Testis (tissue), 3 donors: ENCODE data around the gene GALNT17. TPM values are rescaled to one million over a fixed set of nuclear protein-coding genes. Genes with fewer than 3 reads are reported as not detected.
"Not testable (repeated sequence)": the region's sequence is repeated elsewhere in the genome, so short reads cannot be mapped to it uniquely, and the experiment has no call there.

Experiments
- DNase-seq: peaks from one replicate; pipeline ENCODE4 v3.0.0-alpha.2; 2019
- H3K27ac ChIP-seq, 2 donors: fragments of 200-600 bp; sonication (generic); one replicate each; pipeline ENCODE4 v1.5.1; 2019
- H3K27me3 ChIP-seq: fragments of 200-600 bp; sonication (generic); one replicate; pipeline ENCODE4 v1.5.1; 2019
- H3K36me3 ChIP-seq: fragments of 200-600 bp; sonication (generic); one replicate; pipeline ENCODE4 v1.5.1; 2017; ENCODE audit warnings: low read depth; ENCODE audit errors: missing control alignments
- H3K4me1 ChIP-seq: fragments of 200-600 bp; sonication (generic); one replicate; pipeline ENCODE4 v1.5.1; 2019
- H3K4me3 ChIP-seq, 2 donors: fragments of 200-600 bp; sonication (generic); one replicate each; pipeline ENCODE4 v1.5.1; 2017 to 2019
- H3K9me3 ChIP-seq: fragments of 200-600 bp; sonication (generic); one replicate; pipeline ENCODE4 v1.5.1; 2017
- POLR2A ChIP-seq: fragments of 450-650 bp; IDR thresholded peaks from one replicate; pipeline ENCODE4 v1.6.1; 2017; ENCODE audit warnings: antibody characterized with exemption, mild to moderate bottlenecking, moderate library complexity
- WGBS, 2 donors: methylation state at CpG; one replicate each; pipeline ENCODE4 v1.1.5; 2018; 5-methylcytosine and 5-hydroxymethylcytosine counted together
- intact Hi-C: fragments of 100-400 bp; cut with DNase I; formaldehyde crosslinking; loops from one replicate; pipeline ENCODE4 v1.15.1; 2023; ENCODE audit warnings: low total_unique reads
- polyA plus RNA-seq: library from polyadenylated mRNA; stranded (reverse); fragments of 350-450 nt; fragmentation: Illumina TruSeq; extraction: RNeasy Lipid Tissue Mini Kit (QIAGEN cat#74804); gene quantifications from one replicate; pipeline ENCODE4 v1.2.3, GENCODE V29; 2014; ENCODE audit warnings: low read depth, low replicate concordance; ENCODE audit not compliant: insufficient read depth
- total RNA-seq, 2 donors: library from RNA; depleted of rRNA; stranded (reverse); fragments of >200 nt; gene quantifications; one replicate each; pipeline ENCODE4 v1.2.3, GENCODE V29; 2016
- TF ChIP-seq, protein P1 (sequence below), 3 experiments: fragments of 450-650 bp in 2 of 3; fragments of 200-600 bp in 1 of 3; sonication (generic) in 1 of 3; IDR thresholded peaks; one replicate each; pipeline ENCODE4 v1.5.1; 2016 to 2019; ENCODE audit warnings: antibody characterized with exemption in 3 of 3, mild to moderate bottlenecking in 2 of 3, moderate library complexity in 1 of 3

The GALNT17 gene
- total and polyA plus RNA-seq, 3 donors from 2014 or later, result 10.9 to 39.1 (median 29.4) TPM

DNA sequence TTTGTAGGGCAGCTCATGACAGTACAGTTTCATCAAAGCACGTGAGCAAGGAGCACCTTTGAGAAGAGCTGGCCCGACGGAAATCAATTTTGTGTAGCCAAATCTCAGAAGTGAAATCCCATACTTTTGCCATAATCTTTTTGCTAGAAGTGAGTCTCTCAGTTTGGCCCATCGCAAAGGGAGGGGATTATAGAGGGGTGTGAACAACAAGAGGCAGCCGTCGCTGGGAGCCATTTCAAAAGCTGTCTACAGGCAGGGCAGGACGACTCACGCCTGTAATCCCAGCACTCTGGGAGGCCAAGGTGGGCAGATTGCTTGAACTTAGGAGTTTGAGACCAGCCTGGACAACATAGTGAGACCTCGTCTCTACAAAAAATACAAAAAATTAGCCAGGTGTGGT is 599.8 kb downstream of the GALNT17 start:
- TF ChIP-seq, protein P1, sequence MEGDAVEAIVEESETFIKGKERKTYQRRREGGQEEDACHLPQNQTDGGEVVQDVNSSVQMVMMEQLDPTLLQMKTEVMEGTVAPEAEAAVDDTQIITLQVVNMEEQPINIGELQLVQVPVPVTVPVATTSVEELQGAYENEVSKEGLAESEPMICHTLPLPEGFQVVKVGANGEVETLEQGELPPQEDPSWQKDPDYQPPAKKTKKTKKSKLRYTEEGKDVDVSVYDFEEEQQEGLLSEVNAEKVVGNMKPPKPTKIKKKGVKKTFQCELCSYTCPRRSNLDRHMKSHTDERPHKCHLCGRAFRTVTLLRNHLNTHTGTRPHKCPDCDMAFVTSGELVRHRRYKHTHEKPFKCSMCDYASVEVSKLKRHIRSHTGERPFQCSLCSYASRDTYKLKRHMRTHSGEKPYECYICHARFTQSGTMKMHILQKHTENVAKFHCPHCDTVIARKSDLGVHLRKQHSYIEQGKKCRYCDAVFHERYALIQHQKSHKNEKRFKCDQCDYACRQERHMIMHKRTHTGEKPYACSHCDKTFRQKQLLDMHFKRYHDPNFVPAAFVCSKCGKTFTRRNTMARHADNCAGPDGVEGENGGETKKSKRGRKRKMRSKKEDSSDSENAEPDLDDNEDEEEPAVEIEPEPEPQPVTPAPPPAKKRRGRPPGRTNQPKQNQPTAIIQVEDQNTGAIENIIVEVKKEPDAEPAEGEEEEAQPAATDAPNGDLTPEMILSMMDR (IDR thresholded peaks at IDR 0.05), result no peak
- TF ChIP-seq POLR2A, result no peak
- no peaks in the 10 kb centered on the region for H3K4me1 ChIP-seq
- no peak overlapping the region for H3K27ac ChIP-seq
- H3K27me3 ChIP-seq, result no peaks in the 10 kb centered on the region
- no peaks in the 10 kb centered on the region for H3K9me3 ChIP-seq
- WGBS, 2 donors, result 92% methylated on average over 9 of the region's 9 CpGs
- H3K4me3 ChIP-seq, result no peak overlapping the region
- no peak for DNase-seq
- intact Hi-C loops, result loop anchor here (10.0 kb wide), 1 partner anchor 877 kb away; no protein-coding TSS in a partner anchor
- no peaks in the 10 kb centered on the region for H3K36me3 ChIP-seq

DNA sequence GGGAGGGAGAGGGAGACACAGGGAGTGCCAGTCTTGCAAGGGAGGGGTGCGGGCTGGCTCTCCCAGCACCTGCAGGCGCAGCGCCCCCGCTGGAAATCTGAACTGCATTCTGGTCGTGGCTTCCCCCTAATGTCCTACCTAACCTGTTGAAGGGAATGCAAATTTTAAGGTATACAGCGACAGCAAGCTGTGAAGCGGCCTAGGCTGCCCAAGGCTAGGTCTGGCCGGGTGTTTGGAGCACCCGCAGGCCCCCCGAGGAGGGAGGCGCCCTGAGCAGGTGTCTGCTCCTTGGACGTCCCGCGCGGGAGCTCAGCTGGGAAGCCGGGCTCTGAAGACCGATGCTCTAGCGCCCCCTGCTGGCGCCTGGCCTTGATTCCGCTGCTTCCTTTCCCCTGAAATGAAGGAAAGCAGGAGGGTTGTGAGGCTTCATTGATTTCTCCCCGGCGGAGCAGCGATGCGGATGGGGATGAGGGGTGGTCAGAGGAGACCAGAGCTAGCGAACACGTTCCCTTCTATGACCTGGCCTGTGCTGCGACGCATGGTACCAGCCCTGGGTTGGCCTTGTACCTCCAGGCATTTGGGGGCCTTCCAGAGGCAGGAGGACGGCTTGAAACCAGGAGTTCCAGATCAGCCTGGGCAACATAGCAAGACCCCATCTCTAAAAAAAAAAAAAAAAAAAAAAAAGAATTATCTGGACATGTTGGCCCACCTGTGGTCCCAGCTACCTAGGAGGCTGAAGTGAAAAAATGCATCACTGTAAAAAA is 601.3 kb downstream of the GALNT17 start:
- peak; percentile 95 for DNase-seq
- intact Hi-C loops, result loop anchor here (10.0 kb wide), 1 partner anchor 878 kb away; no protein-coding TSS in a partner anchor
- H3K27me3 ChIP-seq, result no peaks in the 10 kb centered on the region
- peak overlapping the region; percentile 15 to 24 for H3K4me3 ChIP-seq
- no peak for TF ChIP-seq POLR2A
- TF ChIP-seq, protein P1 (IDR thresholded peaks at IDR 0.05), result peak; percentile 93 to 97 (median 95)
- H3K9me3 ChIP-seq, result no peaks in the 10 kb centered on the region
- H3K4me1 ChIP-seq, result no peaks in the 10 kb centered on the region
- 3% methylated on average over 26 to 29 of the region's 29 CpGs for WGBS, 2 donors
- H3K36me3 ChIP-seq, result no peaks in the 10 kb centered on the region
- H3K27ac ChIP-seq, result no peak overlapping the region

DNA sequence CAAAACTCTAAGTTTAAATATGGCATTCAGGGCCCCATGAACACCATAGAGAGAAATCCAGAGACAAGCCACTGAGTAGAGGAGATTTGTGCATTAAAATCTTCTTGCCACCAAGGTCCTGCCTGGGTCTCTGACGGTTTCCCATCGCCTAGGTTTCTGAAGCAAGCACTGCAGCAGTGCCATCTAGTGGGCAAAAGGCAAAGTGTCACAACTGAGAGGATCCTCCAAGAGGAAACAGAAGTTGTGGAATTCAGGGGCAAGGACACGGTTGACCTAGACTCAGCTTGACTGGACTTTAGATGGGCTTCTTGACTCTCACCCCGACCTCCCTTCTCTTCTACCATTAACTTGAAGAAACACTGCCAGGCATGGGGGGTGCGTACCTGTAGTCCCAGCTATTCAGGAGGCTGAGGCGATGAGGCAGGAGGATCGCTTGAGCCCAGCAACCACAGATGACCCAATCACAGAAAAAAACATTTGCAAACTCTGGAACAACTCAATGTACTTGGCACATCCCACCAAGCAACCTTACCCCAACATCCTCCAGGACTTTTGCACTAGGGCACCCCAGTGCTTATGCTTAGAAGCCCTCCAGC is 604.1 kb downstream of the GALNT17 start:
- intact Hi-C loops, result loop anchor here (10.0 kb wide), 1 partner anchor 881 kb away; no protein-coding TSS in a partner anchor
- Histone ChIP-seq H3K4me3 (no peak overlapping the region), H3K4me1 (no peaks in the 10 kb centered on the region), H3K36me3 (no peaks in the 10 kb centered on the region), H3K27me3 (no peaks in the 10 kb centered on the region), H3K9me3 (no peaks in the 10 kb centered on the region), H3K27ac (no peak overlapping the region)
- DNase-seq, result peak; percentile 91
- 30 to 32% methylated on average over 7 of the region's 7 CpGs for WGBS, 2 donors
- no peak for TF ChIP-seq POLR2A
- TF ChIP-seq, protein P1 (IDR thresholded peaks at IDR 0.05), result peak; percentile 83 to 91 (median 86)

DNA sequence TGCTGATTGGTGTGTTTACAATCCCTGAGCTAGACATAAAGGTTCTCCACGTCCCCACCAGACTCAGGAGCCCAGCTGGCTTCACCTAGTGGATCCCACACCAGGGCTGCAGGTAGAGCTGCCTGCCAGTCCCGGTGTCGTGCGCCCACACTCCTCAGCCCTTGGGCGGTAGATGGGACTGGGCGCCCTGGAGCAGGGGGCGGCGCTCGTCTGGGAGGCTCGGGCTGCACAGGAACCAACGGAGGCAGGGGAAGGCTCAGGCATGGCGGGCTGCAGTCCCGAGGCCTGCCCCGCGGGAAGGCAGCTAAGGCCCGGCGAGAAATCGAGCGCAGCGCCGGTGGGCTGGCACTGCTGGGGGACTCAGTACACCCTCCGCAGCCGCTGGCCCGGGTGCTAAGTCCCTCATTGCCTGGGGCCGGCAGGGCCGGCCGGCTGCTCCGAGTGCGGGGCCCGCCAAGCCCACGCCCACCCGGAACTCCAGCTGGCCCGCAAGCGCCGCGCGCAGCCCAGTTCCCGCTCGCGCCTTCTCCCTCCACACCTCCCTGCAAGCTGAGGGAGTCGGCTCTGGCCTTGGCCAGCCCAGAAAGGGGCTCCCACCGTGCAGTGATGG is 606.1 kb downstream of the GALNT17 start:
- not testable (repeated sequence) for H3K27me3 ChIP-seq, H3K4me1 ChIP-seq, H3K36me3 ChIP-seq, H3K9me3 ChIP-seq, DNase-seq, H3K27ac ChIP-seq, H3K4me3 ChIP-seq
- 64 to 100% methylated on average over 5 to 33 of the region's 42 CpGs for WGBS, 2 donors
- intact Hi-C loops, result loop anchor here (10.0 kb wide), 1 partner anchor 883 kb away; no protein-coding TSS in a partner anchor

DNA sequence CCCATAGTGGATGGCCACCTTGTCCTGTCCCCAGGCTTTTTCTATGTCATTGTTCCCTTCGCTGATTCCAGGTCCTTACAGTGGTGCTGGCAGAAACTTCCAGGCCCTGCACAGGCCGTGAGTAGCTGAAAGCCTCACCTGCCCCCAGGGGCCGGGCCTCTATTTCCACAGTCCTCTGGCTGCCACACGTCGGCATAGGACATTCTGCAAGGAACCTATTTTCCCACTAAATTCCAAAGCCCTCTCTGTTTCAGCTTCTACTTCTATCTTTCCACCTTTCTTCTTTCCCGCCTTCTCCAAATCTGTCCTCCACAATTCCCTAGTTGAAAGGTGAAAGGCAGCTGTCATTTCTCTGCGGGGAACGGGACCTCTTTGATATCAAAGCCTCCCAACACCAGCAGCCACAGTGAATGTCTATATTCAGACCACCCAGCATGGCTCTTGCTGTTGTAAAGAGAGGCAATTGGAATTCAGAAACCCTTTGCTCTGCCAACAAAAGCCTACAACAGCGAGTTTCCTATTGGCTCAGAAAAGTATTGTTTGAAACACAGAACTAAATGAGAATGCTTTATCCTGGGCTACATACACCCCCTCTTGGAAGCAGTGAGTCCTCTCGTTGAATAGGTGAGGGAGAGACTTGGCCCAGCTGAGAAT is 607.7 kb downstream of the GALNT17 start:
- intact Hi-C loops, result loop anchor here (10.0 kb wide), 1 partner anchor 885 kb away; no protein-coding TSS in a partner anchor
- Histone ChIP-seq H3K4me3 (no peak overlapping the region), H3K27me3 (no peaks in the 10 kb centered on the region), H3K9me3 (no peaks in the 10 kb centered on the region), H3K27ac (no peak overlapping the region), H3K4me1 (no peaks in the 10 kb centered on the region), H3K36me3 (no peaks in the 10 kb centered on the region)
- no peak for DNase-seq
- WGBS, 2 donors, result 62 to 71% methylated on average over 10 of the region's 10 CpGs
- TF ChIP-seq POLR2A, result no peak
- TF ChIP-seq, protein P1 (IDR thresholded peaks at IDR 0.05), result no peak
